ENCODE data around the gene RBSN.

Gene RBSN

GRCh38 chr3:15092686-15093085 is 6.3 kb downstream of the RBSN start:
- TF ChIP-seq PPARA (CRISPR knock-in tag; IDR thresholded peaks at IDR 0.05; ENCODE audit: borderline replicate concordance), result no peak
- no peak for TF ChIP-seq CSDC2 (CRISPR knock-in tag; IDR thresholded peaks at IDR 0.05)
- TF ChIP-seq POU6F1 (CRISPR knock-in tag; IDR thresholded peaks at IDR 0.05; ENCODE audit: borderline replicate concordance, low read depth), result no peak
- TF ChIP-seq BACH2 (CRISPR knock-in tag; IDR thresholded peaks at IDR 0.05; ENCODE audit: borderline replicate concordance), result no peak
- no peak for TF ChIP-seq GLIS3 (CRISPR knock-in tag; IDR thresholded peaks at IDR 0.05)
- no peak for TF ChIP-seq CREB5 (CRISPR knock-in tag; IDR thresholded peaks at IDR 0.05; ENCODE audit: low read depth)
- no peak for TF ChIP-seq SNAI2 (CRISPR knock-in tag; IDR thresholded peaks at IDR 0.05)
- no peak for TF ChIP-seq OSR1 (CRISPR knock-in tag; IDR thresholded peaks at IDR 0.05)
- no peak for TF ChIP-seq TSHZ2 (CRISPR knock-in tag; IDR thresholded peaks at IDR 0.05)
- peak; percentile 33; the same call in 1 of the 3 replicates for ATAC-seq

- TF ChIP-seq OSR1 (CRISPR knock-in tag; IDR thresholded peaks at IDR 0.05) (no peak), TOX (CRISPR knock-in tag; IDR thresholded peaks at IDR 0.05; ENCODE audit: borderline replicate concordance) (no peak), ZFP3 (CRISPR knock-in tag; IDR thresholded peaks at IDR 0.05) (no peak), SNAI2 (CRISPR knock-in tag; IDR thresholded peaks at IDR 0.05) (no peak), ZNF565 (CRISPR knock-in tag; conservative IDR thresholded peaks at IDR 0.05; ENCODE audit: low read depth) (no peak), ZNF8 (CRISPR knock-in tag; IDR thresholded peaks at IDR 0.05) (no peak), CSRNP3 (CRISPR knock-in tag; IDR thresholded peaks at IDR 0.05) (no peak), ISL1 (CRISPR knock-in tag; IDR thresholded peaks at IDR 0.05) (no peak)
- no peak for ATAC-seq
Observed at GRCh38 chr3:15091575-15091974, 7.4 kb downstream of the RBSN start.

- no peak for TF ChIP-seq TOX (CRISPR knock-in tag; IDR thresholded peaks at IDR 0.05; ENCODE audit: borderline replicate concordance)
- no peak for TF ChIP-seq GLIS3 (CRISPR knock-in tag; IDR thresholded peaks at IDR 0.05)
- no peak for TF ChIP-seq ARNTL (CRISPR knock-in tag; IDR thresholded peaks at IDR 0.05; ENCODE audit: borderline replicate concordance, low read depth)
- no peak for TF ChIP-seq OSR1 (CRISPR knock-in tag; IDR thresholded peaks at IDR 0.05)
- TF ChIP-seq ZNF565 (CRISPR knock-in tag; conservative IDR thresholded peaks at IDR 0.05; ENCODE audit: low read depth), result no peak
- no peak for TF ChIP-seq CSRNP3 (CRISPR knock-in tag; IDR thresholded peaks at IDR 0.05)
- no peak for TF ChIP-seq ZNF8 (CRISPR knock-in tag; IDR thresholded peaks at IDR 0.05)
- TF ChIP-seq ZNF70 (CRISPR knock-in tag; IDR thresholded peaks at IDR 0.05), result no peak
- no peak for TF ChIP-seq ESRRG (CRISPR knock-in tag; IDR thresholded peaks at IDR 0.05)
- no peak for TF ChIP-seq ZFP3 (CRISPR knock-in tag; IDR thresholded peaks at IDR 0.05)
- no peak for TF ChIP-seq BACH2 (CRISPR knock-in tag; IDR thresholded peaks at IDR 0.05; ENCODE audit: borderline replicate concordance)
- no peak for TF ChIP-seq ZC3H10 (CRISPR knock-in tag; IDR thresholded peaks at IDR 0.05)
- TF ChIP-seq PATZ1 (CRISPR knock-in tag; IDR thresholded peaks at IDR 0.05; ENCODE audit: borderline replicate concordance), result no peak
- TF ChIP-seq RARB (CRISPR knock-in tag; IDR thresholded peaks at IDR 0.05), result no peak
- TF ChIP-seq ZFP30 (CRISPR knock-in tag; IDR thresholded peaks at IDR 0.05), result no peak
- TF ChIP-seq ISL1 (CRISPR knock-in tag; IDR thresholded peaks at IDR 0.05), result no peak
- ATAC-seq, result no peak
Observed at GRCh38 chr3:15089201-15089600, 9.7 kb downstream of the RBSN start.
